OCI-LY3 (cell line): Measurements from ENCODE around the gene ODAD2.

Experiments
- EZH2phosphoT487 ChIP-seq: fragments of 200-600 bp; shearing (Covaris generic); IDR thresholded peaks from 2 replicates; pipeline ENCODE4 v1.6.1; 2018; ENCODE audit warnings: antibody characterized with exemption, mixed run types, low read depth
- TF ChIP-seq, protein P1 (sequence below): fragments of 200-600, 300-600 bp; sonication (generic); IDR thresholded peaks from 2 replicates; pipeline ENCODE4 v1.5.1; 2014; ENCODE audit warnings: antibody characterized with exemption, low read length, low read depth

DNA sequence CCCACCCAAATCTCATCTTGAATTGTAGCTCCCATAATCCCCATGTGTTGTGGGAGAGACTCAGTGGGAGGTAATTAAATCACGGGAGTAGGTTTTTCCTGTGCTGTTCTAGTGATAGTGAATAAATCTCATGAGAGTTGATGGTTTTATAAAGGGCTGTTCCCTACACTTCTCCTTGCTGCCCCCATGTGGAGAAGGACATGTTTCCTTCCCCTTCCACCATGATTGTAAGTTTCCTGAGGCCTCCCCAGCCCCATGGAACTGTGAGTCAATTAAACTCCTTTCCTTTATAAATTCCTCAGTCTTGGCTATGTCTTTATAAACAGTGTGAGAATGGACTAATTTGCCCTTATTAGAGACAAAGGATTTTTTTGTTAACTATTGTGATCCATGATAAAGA lies 204.7 kb downstream of the ODAD2 start:
- TF ChIP-seq, protein P1, sequence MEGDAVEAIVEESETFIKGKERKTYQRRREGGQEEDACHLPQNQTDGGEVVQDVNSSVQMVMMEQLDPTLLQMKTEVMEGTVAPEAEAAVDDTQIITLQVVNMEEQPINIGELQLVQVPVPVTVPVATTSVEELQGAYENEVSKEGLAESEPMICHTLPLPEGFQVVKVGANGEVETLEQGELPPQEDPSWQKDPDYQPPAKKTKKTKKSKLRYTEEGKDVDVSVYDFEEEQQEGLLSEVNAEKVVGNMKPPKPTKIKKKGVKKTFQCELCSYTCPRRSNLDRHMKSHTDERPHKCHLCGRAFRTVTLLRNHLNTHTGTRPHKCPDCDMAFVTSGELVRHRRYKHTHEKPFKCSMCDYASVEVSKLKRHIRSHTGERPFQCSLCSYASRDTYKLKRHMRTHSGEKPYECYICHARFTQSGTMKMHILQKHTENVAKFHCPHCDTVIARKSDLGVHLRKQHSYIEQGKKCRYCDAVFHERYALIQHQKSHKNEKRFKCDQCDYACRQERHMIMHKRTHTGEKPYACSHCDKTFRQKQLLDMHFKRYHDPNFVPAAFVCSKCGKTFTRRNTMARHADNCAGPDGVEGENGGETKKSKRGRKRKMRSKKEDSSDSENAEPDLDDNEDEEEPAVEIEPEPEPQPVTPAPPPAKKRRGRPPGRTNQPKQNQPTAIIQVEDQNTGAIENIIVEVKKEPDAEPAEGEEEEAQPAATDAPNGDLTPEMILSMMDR, result no peak
- no peak for TF ChIP-seq EZH2phosphoT487
